NT2/D1 (cell line): ENCODE results near the gene TMEM163.

Source experiments
- YY1 ChIP-seq: IDR thresholded peaks from 2 replicates; pipeline ENCODE4 v1.6.1; 2011; ENCODE audit not compliant: insufficient read length, insufficient read depth
- ZNF274 ChIP-seq: IDR thresholded peaks from 2 replicates; pipeline ENCODE4 v1.6.1; 2011; ENCODE audit warnings: mild to moderate bottlenecking, low read depth, low read length

DNA sequence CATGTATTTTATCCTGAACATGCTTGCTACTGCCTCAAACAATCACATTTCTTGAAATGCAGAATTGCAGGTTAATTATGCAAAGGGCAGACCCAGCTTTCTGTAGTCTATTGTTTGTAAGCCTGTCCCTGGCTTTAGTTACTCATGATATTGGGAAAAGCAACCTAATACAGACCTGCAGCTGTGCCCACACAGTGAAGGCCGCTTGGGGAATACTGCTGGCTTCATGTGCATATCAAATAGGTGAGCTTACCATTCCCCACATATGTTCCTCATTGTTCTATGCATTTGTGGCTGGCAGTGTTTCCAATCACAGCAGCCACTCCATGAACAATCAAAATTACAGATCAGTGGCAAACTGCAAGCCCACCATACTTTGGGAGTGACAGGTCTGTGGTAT lies 186.3 kb downstream of the TMEM163 start:
- TF ChIP-seq YY1 (no peak), ZNF274 (no peak)
